Measurements from ENCODE around the gene PIEZO2.

The PIEZO2 gene

GRCh38 chr18:10946058-10946457 is 203.3 kb downstream of the PIEZO2 start:
- Histone ChIP-seq H3K36me3 (ENCODE audit: insufficient read depth, low read length) (no peaks in the 10 kb centered on the region), H3K4me3 (ENCODE audit: low read length, poor library complexity, severe bottlenecking) (no peak overlapping the region), H3K27me3 (ENCODE audit: insufficient read depth, low read length, poor library complexity, severe bottlenecking) (no peaks in the 10 kb centered on the region), H3K9me3 (ENCODE audit: insufficient read depth, low read depth, low read length) (peaks cover 16% of the 10 kb centered on the region; the same call in 1 of the 2 replicates), H3K9ac (ENCODE audit: low read depth, low read length, poor library complexity, severe bottlenecking) (no peak overlapping the region), H3K4me2 (ENCODE audit: low read depth, low read length, poor library complexity, severe bottlenecking) (no peak overlapping the region), H3K79me2 (ENCODE audit: insufficient read depth, low read length) (no peaks in the 10 kb centered on the region), H2AFZ (ENCODE audit: low read length) (no peak overlapping the region), H3F3A (ENCODE audit: low read depth) (no peaks in the 10 kb centered on the region), H3K9me2 (replicated peaks; ENCODE audit: low read depth, low read length) (no peaks in the 10 kb centered on the region), H3K4me1 (ENCODE audit: insufficient read depth, low read length, poor library complexity, severe bottlenecking) (no peaks in the 10 kb centered on the region), H4K20me1 (ENCODE audit: insufficient read depth, low read length, poor library complexity, severe bottlenecking) (no peaks in the 10 kb centered on the region)
- TF ChIP-seq CTCF (conservative IDR thresholded peaks at IDR 0.05; ENCODE audit: low read length) (no peak), EZH2phosphoT487 (IDR thresholded peaks at IDR 0.05; ENCODE audit: borderline replicate concordance) (no peak)

GRCh38 chr18:10942998-10943397 is 206.4 kb downstream of the PIEZO2 start:
- no peaks in the 10 kb centered on the region for H3F3A ChIP-seq (ENCODE audit: low read depth)
- no peaks in the 10 kb centered on the region for H3K4me1 ChIP-seq (ENCODE audit: insufficient read depth, low read length, poor library complexity, severe bottlenecking)
- H3K27me3 ChIP-seq (ENCODE audit: insufficient read depth, low read length, poor library complexity, severe bottlenecking), result no peaks in the 10 kb centered on the region
- TF ChIP-seq EZH2phosphoT487 (IDR thresholded peaks at IDR 0.05; ENCODE audit: borderline replicate concordance) (no peak), CTCF (conservative IDR thresholded peaks at IDR 0.05; ENCODE audit: low read length) (peak; percentile 34)
- no peaks in the 10 kb centered on the region for H3K79me2 ChIP-seq (ENCODE audit: insufficient read depth, low read length)
- no peaks in the 10 kb centered on the region for H3K36me3 ChIP-seq (ENCODE audit: insufficient read depth, low read length)
- no peaks in the 10 kb centered on the region for H3K9me2 ChIP-seq (replicated peaks; ENCODE audit: low read depth, low read length)
- H3K9ac ChIP-seq (ENCODE audit: low read depth, low read length, poor library complexity, severe bottlenecking), result no peak overlapping the region
- no peak overlapping the region for H3K4me3 ChIP-seq (ENCODE audit: low read length, poor library complexity, severe bottlenecking)
- no peak overlapping the region for H2AFZ ChIP-seq (ENCODE audit: low read length)
- H3K9me3 ChIP-seq (ENCODE audit: insufficient read depth, low read depth, low read length), result peaks cover 16% of the 10 kb centered on the region; the same call in 1 of the 2 replicates
- no peaks in the 10 kb centered on the region for H4K20me1 ChIP-seq (ENCODE audit: insufficient read depth, low read length, poor library complexity, severe bottlenecking)
- no peak overlapping the region for H3K4me2 ChIP-seq (ENCODE audit: low read depth, low read length, poor library complexity, severe bottlenecking)

- no peaks in the 10 kb centered on the region for H3K4me1 ChIP-seq (ENCODE audit: insufficient read depth, low read length, poor library complexity, severe bottlenecking)
- H3F3A ChIP-seq (ENCODE audit: low read depth), result no peaks in the 10 kb centered on the region
- no peaks in the 10 kb centered on the region for H3K36me3 ChIP-seq (ENCODE audit: insufficient read depth, low read length)
- no peak for TF ChIP-seq EZH2phosphoT487 (IDR thresholded peaks at IDR 0.05; ENCODE audit: borderline replicate concordance)
- no peak for TF ChIP-seq CTCF (conservative IDR thresholded peaks at IDR 0.05; ENCODE audit: low read length)
- H4K20me1 ChIP-seq (ENCODE audit: insufficient read depth, low read length, poor library complexity, severe bottlenecking), result no peaks in the 10 kb centered on the region
- H3K4me2 ChIP-seq (ENCODE audit: low read depth, low read length, poor library complexity, severe bottlenecking), result no peak overlapping the region
- no peaks in the 10 kb centered on the region for H3K27me3 ChIP-seq (ENCODE audit: insufficient read depth, low read length, poor library complexity, severe bottlenecking)
- H2AFZ ChIP-seq (ENCODE audit: low read length), result no peak overlapping the region
- no peak overlapping the region for H3K4me3 ChIP-seq (ENCODE audit: low read length, poor library complexity, severe bottlenecking)
- H3K9ac ChIP-seq (ENCODE audit: low read depth, low read length, poor library complexity, severe bottlenecking), result no peak overlapping the region
- peaks cover 1% of the 10 kb centered on the region; the same call in 1 of the 2 replicates for H3K9me3 ChIP-seq (ENCODE audit: insufficient read depth, low read depth, low read length)
- no peaks in the 10 kb centered on the region for H3K79me2 ChIP-seq (ENCODE audit: insufficient read depth, low read length)
- H3K9me2 ChIP-seq (replicated peaks; ENCODE audit: low read depth, low read length), result no peaks in the 10 kb centered on the region
Measured at GRCh38 chr18:10939822-10940221, 209.5 kb downstream of the PIEZO2 start.
